Gastroesophageal sphincter (tissue), 4 donors: ENCODE results near the gene CD74. TPM values are rescaled to one million over a fixed set of nuclear protein-coding genes. Genes with fewer than 3 reads are reported as not detected.
"Not testable (repeated sequence)": the region's sequence is repeated elsewhere in the genome, so short reads cannot be mapped to it uniquely, and the experiment has no call there.

ENCODE experiments used
- ATAC-seq: fragments of 150-250 bp; one replicate; pipeline ENCODE4 v1.9.1; 2016; ENCODE audit warnings: mild to moderate bottlenecking, moderate library complexity
- H3K27ac ChIP-seq, 4 donors: fragments of 200-600 bp; sonication (generic) in 3 of 4; 1 replicate in 3 of 4; 2 replicates in 1 of 4; pipeline ENCODE4 v1.5.1; 2016 to 2019
- H3K27me3 ChIP-seq: fragments of 200-600 bp; sonication (generic); one replicate; pipeline ENCODE4 v1.5.1; 2019
- H3K36me3 ChIP-seq, 2 donors: fragments of 200-600 bp; sonication (generic); one replicate each; pipeline ENCODE4 v1.5.1; 2019; ENCODE audit warnings: control low read depth in 1 of 2
- H3K4me1 ChIP-seq, 3 donors: fragments of 200-600 bp; sonication (generic); 1 replicate in 2 of 3; 2 replicates in 1 of 3; pipeline ENCODE4 v1.5.1; 2016 to 2019; ENCODE audit warnings: control low read depth in 2 of 3
- H3K4me3 ChIP-seq, 2 donors: fragments of 200-600 bp; sonication (generic); one replicate each; pipeline ENCODE4 v1.5.1; 2019; ENCODE audit warnings: mild to moderate bottlenecking in 1 of 2, moderate library complexity in 1 of 2
- H3K9me3 ChIP-seq, 3 donors: fragments of 200-600 bp; sonication (generic); one replicate each; pipeline ENCODE4 v1.5.1; 2017 to 2019; ENCODE audit warnings: control low read depth in 2 of 3
- CTCF ChIP-seq, 4 experiments: fragments of 200-600 bp in 2 of 4; fragments of 450-650 bp in 2 of 4; sonication (generic) in 1 of 4; IDR thresholded peaks; one replicate each; pipeline ENCODE4 v1.5.1; 2017 to 2019; ENCODE audit warnings: antibody characterized with exemption in 4 of 4, mild to moderate bottlenecking in 2 of 4, moderate library complexity in 2 of 4
- EP300 ChIP-seq: sonication (generic); formaldehyde crosslinking; IDR thresholded peaks from one replicate; pipeline ENCODE4 v1.6.1; 2017; ENCODE audit warnings: antibody characterized with exemption, mild to moderate bottlenecking
- POLR2A ChIP-seq, 2 donors: fragments of 450-650 bp; IDR thresholded peaks; one replicate each; pipeline ENCODE4 v1.6.1; 2017; ENCODE audit warnings: antibody characterized with exemption in 2 of 2, mild to moderate bottlenecking in 2 of 2, moderate library complexity in 1 of 2
- POLR2AphosphoS5 ChIP-seq: sonication (generic); formaldehyde crosslinking; IDR thresholded peaks from one replicate; pipeline ENCODE4 v1.6.1; 2017; ENCODE audit warnings: antibody characterized with exemption
- WGBS, 2 donors: methylation state at CpG; one replicate each; pipeline ENCODE4 v1.1.5; 2018; ENCODE audit warnings: low coverage in 1 of 2; 5-methylcytosine and 5-hydroxymethylcytosine counted together
- total RNA-seq, 4 donors: library from RNA; depleted of rRNA; stranded (reverse); fragments of >200 nt; gene quantifications; one replicate each; pipeline ENCODE4 v1.1.0, GENCODE V29; 2016

CD74 gene
- total RNA-seq, 4 donors from 2014 or later = 142 to 720 (median 338) TPM

GRCh38 chr5:150431574-150431973 lies 18.9 kb upstream of the CD74 start:
- H3K9me3 ChIP-seq = no peaks in the 10 kb centered on the region
- H3K27ac ChIP-seq = no peak overlapping the region
- ATAC-seq = no peak
- H3K4me1 ChIP-seq = peaks cover 0 to 8% (median 3%) of the 10 kb centered on the region in 3 donors
- no peaks in the 10 kb centered on the region for H3K27me3 ChIP-seq
- 36 to 79% methylated on average over 3 to 4 of the region's 4 CpGs for WGBS, 2 donors
- no peak for TF ChIP-seq EP300
- no peak for TF ChIP-seq POLR2A (IDR thresholded peaks at IDR 0.05)
- no peak for TF ChIP-seq CTCF (IDR thresholded peaks at IDR 0.05)
- TF ChIP-seq POLR2AphosphoS5 = no peak
- H3K36me3 ChIP-seq = no peaks in the 10 kb centered on the region
- no peak overlapping the region for H3K4me3 ChIP-seq

DNA sequence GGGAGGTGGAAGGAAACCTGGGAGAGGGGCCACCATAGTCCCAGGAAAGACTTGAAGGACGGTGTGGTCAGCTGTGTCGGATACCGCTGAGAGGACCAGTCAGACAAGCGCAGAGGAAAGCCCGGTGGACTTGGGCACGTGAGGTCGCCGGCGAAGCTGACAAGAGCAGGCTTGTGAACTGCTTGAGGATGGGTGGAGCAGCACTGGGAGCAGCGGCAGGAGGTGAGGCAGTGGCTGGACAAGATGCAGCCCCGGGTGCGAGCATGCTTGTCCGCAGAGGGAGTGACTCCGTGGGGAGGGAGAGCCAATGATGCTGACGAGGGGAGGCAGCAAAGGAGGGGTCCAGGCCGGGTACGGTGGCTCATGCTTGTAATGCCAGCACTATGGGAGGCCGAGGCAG lies 18.3 kb upstream of the CD74 start:
- no peak for ATAC-seq
- 87 to 92% methylated on average over 7 to 10 of the region's 18 CpGs for WGBS, 2 donors
- Histone ChIP-seq H3K4me3 (no peak overlapping the region), H3K27ac (no peak overlapping the region), H3K4me1 (peaks cover 0 to 3% (median under 1%) of the 10 kb centered on the region in 3 donors), H3K9me3 (no peaks in the 10 kb centered on the region), H3K27me3 (no peaks in the 10 kb centered on the region), H3K36me3 (no peaks in the 10 kb centered on the region)
- TF ChIP-seq CTCF (IDR thresholded peaks at IDR 0.05) (no peak), POLR2A (IDR thresholded peaks at IDR 0.05) (no peak), POLR2AphosphoS5 (no peak), EP300 (no peak)

GRCh38 chr5:150429410-150429873 lies 16.7 kb upstream of the CD74 start:
- 75 to 82% methylated on average over 4 of the region's 5 CpGs for WGBS, 2 donors
- no peak overlapping the region for H3K4me3 ChIP-seq
- H3K36me3 ChIP-seq = no peaks in the 10 kb centered on the region

DNA sequence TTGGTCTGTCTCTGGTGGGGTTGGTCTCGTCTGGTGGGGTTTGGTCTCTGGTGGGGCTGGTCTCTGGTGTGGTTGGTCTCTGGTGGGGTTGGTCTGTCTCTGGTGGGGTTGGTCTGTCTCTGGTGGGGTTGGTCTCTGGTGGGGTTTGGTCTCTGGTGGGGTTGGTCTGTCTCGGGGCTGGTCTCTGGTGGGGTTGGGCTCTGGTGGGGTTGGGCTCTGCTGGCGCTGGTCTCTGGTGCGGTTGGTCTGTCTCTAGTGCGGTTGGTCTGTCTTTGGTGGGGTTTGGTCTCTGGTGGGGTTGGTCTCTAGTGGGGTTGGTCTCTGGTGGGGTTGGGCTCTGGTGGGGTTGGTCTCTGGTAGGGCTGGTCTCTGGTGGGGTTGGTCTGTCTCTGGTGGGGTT lies 16.3 kb upstream of the CD74 start:
- H3K4me1 ChIP-seq = no peaks in the 10 kb centered on the region
- H3K27ac ChIP-seq = no peak overlapping the region
- ATAC-seq = no peak
- no peaks in the 10 kb centered on the region for H3K36me3 ChIP-seq
- no peaks in the 10 kb centered on the region for H3K27me3 ChIP-seq
- H3K9me3 ChIP-seq = no peaks in the 10 kb centered on the region
- WGBS, 2 donors = no CpG with 5 or more reads among the region's 5 CpGs
- no peak for TF ChIP-seq POLR2AphosphoS5
- TF ChIP-seq CTCF (IDR thresholded peaks at IDR 0.05) = no peak
- TF ChIP-seq POLR2A (IDR thresholded peaks at IDR 0.05) = no peak
- TF ChIP-seq EP300 = no peak
- no peak overlapping the region for H3K4me3 ChIP-seq

More at GRCh38 chr5:150429410-150429873, 16.7 kb upstream of the CD74 start:
- Histone ChIP-seq H3K27ac (no peak overlapping the region), H3K9me3 (no peaks in the 10 kb centered on the region), H3K27me3 (no peaks in the 10 kb centered on the region), H3K4me1 (no peaks in the 10 kb centered on the region)
- ATAC-seq = no peak
- TF ChIP-seq POLR2AphosphoS5 (no peak), CTCF (IDR thresholded peaks at IDR 0.05) (no peak), EP300 (no peak), POLR2A (IDR thresholded peaks at IDR 0.05) (no peak)

DNA sequence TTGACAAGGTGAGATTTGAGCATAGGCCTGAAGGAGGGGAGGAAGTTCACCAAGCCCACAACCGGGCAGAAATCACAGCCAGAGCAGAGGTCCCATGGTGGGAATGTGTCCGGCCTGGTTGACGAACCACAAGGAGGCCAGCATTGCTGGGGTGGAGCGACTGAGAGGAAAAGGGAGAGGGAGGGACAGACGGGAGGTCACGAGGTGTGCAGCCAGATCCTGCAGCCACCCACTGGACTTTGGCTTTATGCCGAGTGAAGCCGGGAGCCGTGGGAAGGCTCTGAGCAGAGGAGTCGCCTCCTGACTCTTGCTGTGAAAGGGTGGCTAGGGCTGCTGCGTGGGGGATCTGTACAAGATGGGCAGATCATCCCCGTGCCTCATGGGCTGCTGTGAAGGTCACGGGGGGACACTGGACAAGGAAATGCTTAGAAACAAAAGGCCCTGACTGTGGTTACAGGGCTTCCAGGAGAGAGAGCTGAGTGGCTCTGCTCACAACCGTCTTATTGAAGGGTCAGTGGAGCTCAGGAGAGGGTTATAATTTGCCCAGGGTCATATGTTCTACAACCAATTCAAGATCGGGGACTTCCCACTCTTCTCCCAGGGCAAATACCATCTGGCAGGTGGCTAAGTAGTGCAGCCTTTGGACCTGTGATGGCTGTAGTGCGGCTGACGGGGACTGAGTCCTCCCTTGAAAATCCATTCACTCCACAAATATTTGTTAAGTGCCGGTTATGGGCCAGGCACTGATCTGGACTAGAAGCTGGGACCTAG lies 15.6 kb upstream of the CD74 start:
- Histone ChIP-seq H3K27ac (peak overlapping the region in 1 of 4 donors; percentile 19), H3K27me3 (no peaks in the 10 kb centered on the region), H3K9me3 (no peaks in the 10 kb centered on the region), H3K4me3 (no peak overlapping the region), H3K4me1 (no peaks in the 10 kb centered on the region), H3K36me3 (no peaks in the 10 kb centered on the region)
- ATAC-seq = peak; percentile 51
- TF ChIP-seq POLR2A (IDR thresholded peaks at IDR 0.05) (no peak), POLR2AphosphoS5 (no peak), CTCF (IDR thresholded peaks at IDR 0.05) (no peak), EP300 (no peak)
- WGBS, 2 donors = 40 to 72% methylated on average over 3 to 10 of the region's 18 CpGs

DNA sequence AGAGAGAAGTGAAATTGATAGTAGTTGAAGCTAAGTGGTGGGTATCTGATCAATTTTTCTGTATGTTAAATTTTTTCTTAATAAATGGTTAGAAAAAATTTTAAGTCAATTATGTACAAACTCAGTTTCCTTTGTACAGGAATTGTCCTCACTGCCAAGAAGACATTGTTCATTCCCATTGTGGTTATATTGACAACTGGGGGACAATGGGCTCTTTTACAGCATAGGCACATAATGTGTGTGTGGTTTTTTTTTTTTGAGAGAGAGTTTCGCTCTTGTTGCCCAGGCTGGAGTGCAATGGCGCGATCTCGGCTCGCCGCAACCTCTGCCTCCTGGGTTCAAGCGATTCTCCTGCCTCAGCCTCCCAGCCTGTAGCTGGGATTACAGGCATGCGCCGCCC lies 13.5 kb upstream of the CD74 start:
- not testable (repeated sequence) for H3K27ac ChIP-seq, H3K36me3 ChIP-seq, H3K4me3 ChIP-seq, H3K4me1 ChIP-seq, H3K27me3 ChIP-seq, ATAC-seq, H3K9me3 ChIP-seq
- WGBS, 2 donors = 91 to 93% methylated on average over 6 to 7 of the region's 9 CpGs
